Stimulated activated CD8-positive, alpha-beta memory T cell treated with anti-CD3 and anti-CD28 coated beads, Interleukin-15, amount 100 ng/mL, for 48 hours (primary cell): ENCODE results near the gene EOLA1.
"Not testable (repeated sequence)": the region's sequence is repeated elsewhere in the genome, so short reads cannot be mapped to it uniquely, and the experiment has no call there.

Source experiments
- DNase-seq, 2 donors: peaks; one replicate each; pipeline ENCODE4 v3.0.0-alpha.2; 2020; ENCODE audit warnings: low read depth in 2 of 2

Gene EOLA1

GRCh38 chrX:149595943-149596342 is 55.1 kb downstream of the EOLA1 start:
- not testable (repeated sequence) for DNase-seq
